ENCODE measurements around the gene RNGTT.
"Not testable (repeated sequence)": the region's sequence is repeated elsewhere in the genome, so short reads cannot be mapped to it uniquely, and the experiment has no call there.

RNGTT gene

DNA sequence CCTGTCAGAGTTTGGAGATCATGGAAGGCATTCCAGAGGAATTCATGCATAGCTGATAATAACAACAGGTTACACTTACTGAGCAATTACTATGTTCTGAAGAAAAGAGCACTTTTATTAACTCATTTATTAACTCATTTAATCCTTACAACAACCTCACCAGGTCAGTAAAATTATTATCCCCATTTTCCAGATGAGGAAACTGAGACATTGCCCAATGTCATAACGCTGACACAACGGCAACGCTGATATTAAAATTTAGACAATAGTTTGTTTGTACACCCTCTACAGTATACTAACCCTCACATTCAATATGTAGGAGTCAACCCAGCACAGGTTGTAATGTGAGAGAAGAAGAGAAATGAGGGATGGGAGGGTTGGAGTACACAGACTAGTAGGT is 105.0 kb downstream of the RNGTT start:
- no peak for DNase-seq

DNA sequence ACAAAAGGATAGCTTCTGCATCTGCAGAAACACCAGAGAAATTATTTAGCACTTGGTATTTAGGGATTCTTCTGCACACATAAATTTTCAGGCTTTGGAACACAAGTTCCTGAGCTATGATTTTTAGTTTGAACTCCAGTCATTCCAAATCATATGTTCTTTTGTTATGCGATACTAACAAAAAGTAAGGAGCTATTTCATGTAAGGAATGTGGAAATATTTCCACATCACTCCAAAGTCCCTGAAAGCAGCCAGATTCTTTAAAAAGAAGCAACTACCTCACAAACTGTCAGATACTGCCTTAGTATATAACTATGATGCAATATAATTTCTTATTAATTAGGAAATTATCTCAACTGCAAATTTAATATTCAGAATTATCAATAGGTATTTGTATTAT is 106.9 kb downstream of the RNGTT start:
- DNase-seq, result no peak

DNA sequence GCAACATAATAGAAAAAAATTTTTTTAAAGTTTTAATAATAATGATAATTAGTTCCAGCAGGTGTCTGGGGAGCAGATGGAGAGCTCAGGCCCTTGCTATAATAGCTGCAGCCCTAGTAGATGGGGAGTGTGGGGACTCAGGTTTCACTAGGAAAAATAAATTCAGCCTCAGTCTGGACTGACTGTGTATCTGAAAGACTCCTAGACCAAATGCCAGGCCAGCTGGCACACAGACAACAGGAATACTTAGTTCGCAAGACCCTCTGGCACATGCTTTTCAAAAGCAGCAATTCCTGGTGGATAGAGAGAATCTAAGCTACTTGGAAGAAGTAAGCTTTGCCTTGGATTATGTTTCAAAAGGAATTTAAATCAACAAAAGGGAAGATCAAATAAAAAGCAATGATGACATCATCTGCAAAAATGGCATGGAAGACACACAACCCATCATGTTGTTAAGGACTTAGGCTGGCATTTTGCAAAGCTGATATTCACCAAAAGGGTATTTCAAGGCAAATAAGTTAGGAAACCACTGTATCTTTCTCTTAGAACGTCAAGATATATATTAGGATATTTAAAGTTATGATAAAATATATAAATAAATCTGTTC is 107.8 kb downstream of the RNGTT start:
- peak; percentile 34 for DNase-seq

DNA sequence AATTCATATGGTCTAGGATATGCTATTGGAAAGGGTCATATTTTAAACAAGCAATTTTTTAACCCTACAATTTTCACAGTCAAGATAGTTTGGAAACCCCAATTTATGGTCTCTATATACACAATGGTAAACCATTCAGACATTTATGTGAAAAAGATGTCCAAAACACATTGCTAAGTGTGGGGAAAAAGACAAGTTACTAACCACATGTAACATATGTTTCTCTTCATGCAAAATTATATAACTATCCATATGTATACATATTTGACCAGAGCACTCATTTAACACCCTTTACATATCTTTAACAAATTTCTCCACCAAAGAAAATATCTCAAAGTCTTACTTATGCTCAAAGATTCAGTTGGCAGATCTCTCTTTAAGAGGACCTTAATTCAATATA is 110.6 kb downstream of the RNGTT start:
- DNase-seq, result no peak

DNA sequence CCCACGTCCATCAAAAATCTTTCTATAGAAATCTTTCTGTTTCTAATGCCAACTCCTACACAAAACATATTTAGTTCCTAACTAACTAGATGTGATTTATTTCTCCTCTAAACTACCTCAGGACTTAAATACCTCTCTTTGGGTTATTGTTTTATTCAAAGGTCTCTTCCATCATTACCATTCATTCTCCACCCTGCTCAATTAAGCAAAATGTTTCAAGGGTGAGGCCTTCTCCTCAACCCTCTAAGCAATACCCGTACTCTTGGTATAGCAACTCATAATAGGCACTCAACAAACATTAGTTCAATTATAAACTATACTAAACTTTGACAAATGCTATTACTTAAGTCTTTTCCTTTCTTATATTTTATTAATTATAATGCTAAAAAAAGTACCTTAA is 111.4 kb downstream of the RNGTT start:
- no peak for DNase-seq

DNA sequence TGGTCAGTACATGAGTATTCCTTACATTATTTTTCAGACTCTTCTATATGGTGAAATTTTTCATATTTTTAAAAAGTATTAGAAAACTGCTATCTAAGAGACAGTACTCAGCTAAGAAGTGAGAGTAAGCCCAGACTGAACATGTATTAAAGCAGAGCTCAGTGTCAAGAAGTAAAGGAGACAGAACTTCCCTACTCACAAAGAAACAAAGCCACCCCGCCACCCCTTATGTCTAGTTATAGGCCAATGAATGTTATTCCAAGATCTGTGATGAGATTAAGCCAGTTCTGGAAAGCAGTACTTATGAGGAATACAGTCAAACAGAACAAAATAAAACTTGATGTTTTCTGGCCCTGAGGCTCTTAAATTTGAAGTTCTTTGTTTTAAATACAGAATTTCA is 114.5 kb downstream of the RNGTT start:
- no peak for DNase-seq

DNA sequence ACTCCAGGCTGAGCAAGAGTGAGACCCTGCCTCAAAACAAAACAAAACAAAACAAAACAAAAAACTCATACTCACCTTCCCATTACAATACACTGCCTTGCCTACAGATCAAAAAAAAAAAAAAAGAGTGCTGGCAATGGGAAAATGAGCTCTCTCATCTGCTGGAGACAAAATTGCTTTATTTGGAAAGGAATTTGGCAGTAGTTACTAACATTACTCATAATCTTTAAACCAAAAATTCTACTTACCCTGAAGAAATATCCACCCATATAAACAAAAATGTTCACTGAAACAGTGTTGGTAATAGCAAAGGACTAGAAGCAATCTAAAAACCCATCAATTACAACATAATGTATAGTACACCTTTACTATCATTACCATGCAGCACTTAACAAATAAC is 120.4 kb downstream of the RNGTT start:
- DNase-seq, result no peak

DNA sequence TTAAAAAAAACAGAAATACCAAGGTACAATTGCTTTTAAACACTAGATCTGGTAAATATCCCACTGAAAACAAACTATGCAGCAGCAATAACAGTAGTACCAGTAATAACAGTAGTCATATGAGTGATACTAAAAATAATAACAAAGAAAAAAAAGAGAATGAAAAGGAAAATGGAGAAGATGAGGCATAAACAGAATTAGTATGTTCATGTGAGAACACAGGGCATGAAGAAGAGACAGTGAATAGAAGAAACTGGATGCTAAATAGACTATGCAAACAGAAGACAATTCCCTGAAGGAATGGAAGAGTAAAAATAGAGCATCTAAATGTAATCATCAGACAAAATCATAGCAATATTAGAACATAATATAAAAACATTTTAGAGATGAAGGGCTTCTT is 121.1 kb downstream of the RNGTT start:
- no peak for DNase-seq

DNA sequence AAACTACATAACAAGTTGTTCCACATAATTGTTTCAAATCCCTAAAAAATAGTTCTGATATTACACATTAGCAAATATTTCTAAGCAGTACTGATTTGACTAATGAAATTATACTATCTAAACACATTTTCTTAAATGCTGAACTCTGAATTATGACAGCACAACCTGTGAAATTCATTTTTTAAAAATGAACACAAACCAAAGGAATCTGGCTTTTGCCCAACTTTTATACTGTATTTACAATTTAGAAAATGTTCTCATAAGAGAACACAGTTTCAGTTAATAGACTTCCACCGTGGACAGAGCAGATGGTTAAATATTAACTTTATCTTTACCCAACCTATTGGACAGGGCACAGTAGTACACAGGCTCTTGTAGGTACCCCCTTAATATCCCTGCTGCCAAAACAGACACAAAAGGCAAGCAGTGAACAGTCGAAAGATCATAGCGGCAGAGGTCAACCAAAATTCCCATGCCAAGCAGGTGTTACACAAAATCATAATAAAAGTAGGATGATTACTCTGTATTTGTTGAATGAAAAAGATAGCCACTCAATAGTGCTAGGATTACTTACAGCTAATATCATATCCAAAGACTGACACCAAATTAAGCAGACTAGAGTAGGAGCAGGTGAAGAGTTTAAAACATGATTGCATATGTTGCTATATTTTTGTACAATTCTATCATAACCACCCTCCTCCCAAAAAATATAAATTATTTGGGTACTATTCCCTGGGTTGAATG is 122.5 kb downstream of the RNGTT start:
- no peak for DNase-seq

DNA sequence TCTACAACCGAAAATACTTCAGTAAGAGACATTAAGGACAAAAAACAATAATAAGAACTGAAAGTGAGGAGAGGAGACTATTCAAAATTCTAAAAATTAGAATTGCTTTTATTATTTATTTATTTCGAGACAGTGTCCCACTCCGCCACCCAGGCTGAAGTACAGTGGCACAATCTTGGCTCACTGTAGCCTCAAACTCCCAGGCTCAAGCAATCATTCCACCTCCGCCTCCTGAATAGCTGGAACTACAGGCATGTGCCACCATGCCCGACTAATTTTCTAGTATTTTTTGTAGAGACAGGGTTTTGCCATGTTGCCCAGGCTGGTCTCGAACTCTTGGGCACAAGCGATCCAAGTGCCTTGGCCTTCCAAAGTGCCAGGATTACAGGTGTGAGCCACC is 123.1 kb downstream of the RNGTT start:
- no peak for DNase-seq

DNA sequence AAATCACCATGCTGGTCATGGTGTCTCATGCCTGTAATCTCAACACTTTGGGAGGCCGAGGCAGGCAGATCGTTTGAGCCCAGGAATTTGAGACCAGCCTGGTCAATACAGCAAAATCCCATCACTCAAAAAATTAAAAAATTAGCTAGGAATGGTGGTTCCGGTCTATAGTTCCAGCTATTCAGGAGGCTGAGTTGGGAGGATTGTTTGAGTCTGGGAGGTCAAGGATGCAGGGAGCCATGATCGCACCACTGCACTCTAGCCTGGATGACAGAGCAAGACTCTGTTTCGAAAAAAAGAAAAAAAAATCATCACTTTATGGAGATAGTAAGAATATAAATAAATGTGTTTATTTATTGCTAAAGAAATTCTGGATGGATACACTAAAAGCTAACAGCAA is 124.1 kb downstream of the RNGTT start:
- DNase-seq, result no peak

DNA sequence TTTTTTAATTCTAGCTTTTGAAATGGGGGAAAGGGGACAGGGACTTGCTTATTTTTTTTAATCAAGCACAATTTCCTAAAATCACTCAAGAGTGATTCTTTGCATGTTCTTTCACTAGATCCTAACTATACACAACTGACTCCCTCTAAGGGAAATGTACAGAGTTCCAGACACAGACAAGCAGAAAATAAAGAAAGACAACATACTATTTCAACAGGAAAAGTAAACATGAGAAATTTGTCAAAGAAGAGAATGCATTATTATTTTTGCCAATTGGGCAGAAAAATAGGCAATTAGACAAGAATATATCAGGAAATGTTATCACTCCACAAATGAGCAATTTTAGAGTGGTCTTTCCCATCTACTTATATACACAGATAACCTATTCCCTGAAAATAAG is 128.2 kb downstream of the RNGTT start:
- no peak for DNase-seq

DNA sequence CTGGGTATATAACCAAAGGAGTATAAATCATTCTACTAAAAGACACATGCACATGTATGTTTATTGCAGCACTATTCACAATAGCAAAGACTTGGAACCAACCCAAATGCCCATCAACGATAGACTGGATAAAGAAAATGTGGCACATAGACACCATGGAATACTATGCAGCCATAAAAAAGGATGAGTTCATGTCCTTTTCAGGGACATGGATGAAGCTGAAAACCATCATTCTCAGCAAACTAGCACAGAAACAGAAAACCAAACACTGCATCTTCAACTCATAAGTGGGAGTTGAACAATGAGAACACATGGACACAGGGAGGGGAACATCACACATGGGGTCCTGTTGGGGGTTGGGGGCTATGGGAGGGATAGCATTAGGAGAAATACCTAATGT is 130.3 kb downstream of the RNGTT start:
- not testable (repeated sequence) for DNase-seq

DNA sequence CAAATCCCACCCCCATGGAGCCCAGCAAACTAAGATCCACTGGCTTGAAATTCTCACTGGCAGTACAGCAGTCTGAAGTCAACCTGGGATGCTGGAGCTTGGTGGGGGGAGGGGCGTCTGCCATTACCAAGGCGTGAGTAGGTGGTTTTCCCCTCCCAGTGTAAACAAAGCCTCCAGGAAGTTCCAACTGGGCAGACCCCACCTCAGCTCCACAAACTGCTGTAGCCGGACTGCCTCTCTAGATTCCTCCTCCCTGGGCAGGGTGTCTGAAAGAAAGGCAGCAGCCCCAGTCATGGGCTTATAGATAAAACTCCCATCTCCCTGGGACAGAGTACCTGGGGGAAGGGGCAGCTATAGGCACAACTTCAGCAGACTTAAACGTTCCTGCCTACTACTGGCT is 135.8 kb downstream of the RNGTT start:
- not testable (repeated sequence) for DNase-seq

DNA sequence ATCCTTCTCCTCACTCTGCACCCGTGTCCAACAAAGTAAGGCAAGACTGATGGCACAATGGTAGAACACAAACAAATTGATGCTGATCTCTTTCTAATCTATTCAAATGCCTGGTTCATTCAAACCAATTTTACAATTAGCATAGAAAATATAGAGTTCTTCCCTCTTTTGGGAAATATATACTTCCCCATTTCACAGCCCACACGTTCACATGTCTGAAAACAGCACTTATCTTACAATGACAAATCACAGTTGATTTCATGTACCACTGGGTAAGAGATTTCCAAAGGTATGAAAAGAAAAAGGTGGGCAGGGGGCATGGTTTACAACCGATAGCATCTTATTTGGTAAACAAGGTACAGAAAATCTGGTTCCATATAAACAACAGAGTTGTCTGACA is 137.6 kb downstream of the RNGTT start:
- DNase-seq, result no peak

DNA sequence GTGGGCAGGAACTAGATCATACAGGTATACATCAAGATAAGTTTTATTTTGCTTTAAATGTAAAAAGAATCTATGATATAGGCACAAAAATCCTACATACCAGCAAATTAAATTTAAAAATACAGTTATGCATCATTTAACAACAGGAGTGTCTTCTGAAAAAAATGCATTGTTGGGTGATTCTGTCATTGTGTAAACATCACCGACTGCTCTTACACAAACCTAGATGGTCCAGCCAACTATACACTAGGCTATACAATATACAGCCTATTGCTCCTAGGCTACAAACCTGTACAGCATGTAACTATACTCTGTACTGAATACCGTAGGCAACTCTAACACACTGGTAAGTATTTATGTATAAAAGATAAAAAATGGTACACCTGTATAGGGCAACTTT is 139.4 kb downstream of the RNGTT start:
- no peak for DNase-seq

DNA sequence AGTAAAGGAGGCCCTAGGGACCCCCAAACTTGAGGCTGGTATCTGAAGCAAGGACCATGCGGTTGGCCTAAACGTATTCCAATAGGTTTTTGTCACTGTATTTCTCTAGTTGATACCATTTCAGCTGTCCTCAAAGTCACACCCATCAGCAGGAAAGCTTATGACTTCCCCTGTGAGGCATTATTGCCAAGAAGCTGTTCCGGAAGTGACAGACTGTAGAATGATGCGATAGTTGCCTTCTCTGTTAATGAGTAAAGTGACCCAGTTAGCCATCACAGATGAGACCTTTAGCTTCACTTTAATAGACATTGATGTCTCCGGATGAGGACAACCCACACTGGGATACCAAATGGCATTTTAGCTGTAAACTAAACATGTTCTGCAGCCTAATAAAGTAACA is 147.9 kb downstream of the RNGTT start:
- DNase-seq, result no peak

DNA sequence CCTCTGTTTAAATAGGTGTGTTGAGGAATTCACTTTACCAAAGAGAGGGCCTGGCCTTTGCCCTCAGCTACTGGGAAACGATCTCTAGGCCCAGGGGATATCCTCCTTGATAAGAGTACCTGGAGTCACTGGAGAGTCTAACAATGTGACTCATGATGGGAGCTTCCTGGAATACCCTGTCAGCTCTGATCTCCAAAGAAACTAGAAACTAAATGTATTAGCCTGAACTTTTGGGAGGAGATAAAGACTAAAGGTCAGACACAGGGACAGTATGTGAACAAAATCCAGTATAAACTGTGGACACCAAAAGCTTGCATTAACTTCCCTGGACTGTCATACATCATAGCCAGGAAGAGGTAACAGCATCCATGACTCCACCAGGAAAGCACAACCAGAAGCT is 148.5 kb downstream of the RNGTT start:
- no peak for DNase-seq

DNA sequence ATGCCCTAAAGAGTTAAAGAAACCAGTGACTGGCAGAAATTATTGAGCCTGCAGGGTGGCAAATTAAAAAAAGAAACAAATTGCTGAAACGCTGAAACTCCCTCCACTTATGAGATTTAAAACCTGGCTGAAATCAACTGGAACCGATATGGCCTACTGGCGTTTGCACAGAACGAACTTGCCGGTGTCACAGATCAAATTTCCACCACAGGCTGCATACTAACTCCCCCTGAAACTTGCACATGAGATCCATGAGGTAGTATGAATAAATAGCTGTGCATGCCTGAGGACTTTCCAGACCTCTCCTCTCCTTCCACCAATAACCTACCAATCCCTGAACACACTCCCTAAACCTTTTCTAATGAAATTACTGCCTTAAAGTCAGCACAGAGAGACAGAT is 150.4 kb downstream of the RNGTT start:
- DNase-seq, result no peak

DNA sequence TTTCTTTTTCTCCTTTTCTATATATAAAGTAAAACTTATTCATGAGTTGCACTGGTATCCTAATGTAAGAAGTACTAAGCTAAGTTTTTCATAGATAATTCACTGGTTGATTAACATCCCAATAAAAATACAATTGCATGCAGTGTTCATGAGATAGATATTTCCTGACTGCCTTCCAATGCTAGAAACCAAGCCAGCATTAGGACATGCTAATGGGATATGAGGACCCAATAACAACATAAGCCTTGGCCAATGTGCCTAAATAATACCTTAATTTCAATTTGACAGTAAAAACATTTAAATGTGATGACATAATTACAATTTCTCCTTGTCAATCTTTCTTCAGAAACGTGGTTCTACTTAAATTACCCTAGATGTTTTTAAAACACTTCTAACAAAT is 152.7 kb downstream of the RNGTT start:
- no peak for DNase-seq

DNA sequence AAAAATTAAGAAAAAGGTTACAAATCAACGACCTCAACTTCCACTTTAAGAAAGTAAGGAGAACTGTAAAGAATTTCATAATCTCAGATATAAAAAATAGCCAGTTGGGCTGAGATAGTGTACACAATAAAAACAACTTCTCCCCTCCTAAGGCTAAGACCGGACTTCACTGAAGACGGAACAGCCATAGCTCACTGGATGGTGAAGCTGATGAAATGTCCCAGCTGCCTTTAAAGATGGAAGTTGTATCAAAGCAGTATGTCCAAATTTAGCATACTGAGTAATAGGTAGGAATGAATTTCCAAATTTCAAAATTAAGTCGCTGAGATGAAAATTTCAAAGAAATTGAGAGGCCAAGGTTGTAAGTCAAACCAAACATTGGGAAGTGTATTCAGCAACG is 153.3 kb downstream of the RNGTT start:
- no peak for DNase-seq

DNA sequence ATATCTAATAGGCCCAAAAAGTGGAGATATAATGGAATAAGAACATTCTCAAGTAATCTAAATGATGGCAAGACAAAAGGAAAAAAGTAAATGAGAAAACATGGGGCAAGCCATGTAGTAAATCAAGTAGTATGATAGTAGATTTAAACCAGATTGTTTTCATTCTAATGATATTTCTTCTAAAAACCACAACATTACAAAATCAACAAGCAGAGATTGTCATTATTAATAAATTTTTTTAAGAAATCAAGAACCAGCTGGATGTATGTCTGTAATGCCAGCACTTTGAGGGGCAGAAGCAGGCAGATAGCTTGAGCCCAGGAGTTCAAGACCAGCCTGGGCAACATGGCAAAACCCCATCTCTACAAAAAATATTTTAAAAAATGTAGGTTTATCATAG is 155.0 kb downstream of the RNGTT start:
- no peak for DNase-seq

DNA sequence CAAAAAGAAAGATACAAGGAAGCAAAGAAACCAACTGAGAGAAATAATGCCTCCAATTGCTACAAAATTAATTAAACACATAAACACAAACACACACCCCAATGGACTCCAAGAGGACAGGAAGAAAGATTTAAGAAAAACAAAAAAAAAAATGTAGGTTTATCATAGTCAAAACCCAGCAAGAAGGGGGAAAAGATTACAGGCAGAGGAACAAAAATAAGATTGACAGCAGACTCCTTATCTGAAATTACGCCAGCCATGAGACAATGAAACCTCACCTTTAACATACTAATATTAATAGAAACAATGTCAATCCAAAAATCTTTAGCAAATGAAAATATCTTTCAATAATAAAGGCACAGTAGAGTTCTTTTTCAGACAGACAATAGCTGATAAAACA is 155.8 kb downstream of the RNGTT start:
- no peak for DNase-seq

DNA sequence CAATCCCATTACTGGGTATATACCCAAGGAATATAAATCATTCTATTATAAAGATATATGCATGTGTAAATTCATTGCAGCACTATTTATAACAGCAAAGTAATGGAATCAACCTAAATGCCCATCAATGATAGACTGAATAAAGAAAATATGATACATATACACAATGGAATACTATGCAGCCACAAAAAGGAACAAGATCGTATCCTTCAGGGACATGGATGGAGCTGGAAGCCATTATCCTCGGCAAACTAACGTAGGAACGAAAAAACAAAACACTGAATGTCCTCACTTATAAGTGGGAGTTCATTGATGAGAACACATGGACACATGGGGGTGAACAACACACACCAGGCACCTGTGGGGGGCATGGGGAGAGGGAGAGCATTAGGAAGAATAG is 156.7 kb downstream of the RNGTT start:
- no peak for DNase-seq

DNA sequence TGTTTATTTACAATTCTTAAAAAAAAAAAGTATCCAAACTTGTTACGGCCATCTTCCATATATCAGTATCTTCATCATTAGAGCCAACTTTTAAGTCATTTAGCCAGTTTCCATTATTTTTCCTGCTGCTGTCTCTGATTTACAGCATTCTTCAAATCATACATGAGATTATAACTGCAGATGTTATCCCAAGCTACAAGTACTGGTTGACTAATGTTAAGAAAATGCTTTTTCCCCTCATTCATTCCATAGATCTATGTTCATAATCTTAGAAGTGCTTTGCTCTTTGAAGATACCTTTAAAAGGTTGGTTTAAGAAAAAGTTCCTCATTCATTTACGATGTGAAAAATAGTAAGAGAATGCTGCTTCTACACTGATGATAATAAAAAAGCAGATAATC is 158.7 kb downstream of the RNGTT start:
- no peak for DNase-seq
